WTC11 (cell line): ENCODE measurements around the gene MAP4.

Source experiments
- AR ChIP-seq: fragments of 250-450 bp; sonication (Bioruptor Pico); IDR thresholded peaks from 2 replicates; pipeline ENCODE4 v1.9.0; 2021; ENCODE audit warnings: mild to moderate bottlenecking
- ATF1 ChIP-seq: sonication (generic); formaldehyde crosslinking; IDR thresholded peaks from 2 replicates; pipeline ENCODE4 v1.8.1; 2023; ENCODE audit warnings: mild to moderate bottlenecking, moderate library complexity, missing genetic modification reagents
- ESRRA ChIP-seq: sonication (generic); formaldehyde crosslinking; IDR thresholded peaks from 2 replicates; pipeline ENCODE4 v1.8.1; 2022; ENCODE audit warnings: mild to moderate bottlenecking, missing genetic modification reagents, borderline replicate concordance
- FOXP1 ChIP-seq: sonication (generic); formaldehyde crosslinking; IDR thresholded peaks from 2 replicates; pipeline ENCODE4 v1.8.0; 2022; ENCODE audit warnings: missing genetic modification reagents, mild to moderate bottlenecking, moderate library complexity, borderline replicate concordance
- SP1 ChIP-seq: sonication (generic); formaldehyde crosslinking; conservative IDR thresholded peaks from 2 replicates; pipeline ENCODE4 v1.8.1; 2022; ENCODE audit warnings: missing genetic modification reagents
- ZNF232 ChIP-seq: sonication (generic); formaldehyde crosslinking; IDR thresholded peaks from 2 replicates; pipeline ENCODE4 v1.8.0; 2022; ENCODE audit warnings: mild to moderate bottlenecking, missing genetic modification reagents
- TF ChIP-seq, protein P1 (sequence below): fragments of 200-600 bp; IDR thresholded peaks from 2 replicates; pipeline ENCODE4 v1.8.0; 2022; ENCODE audit warnings: antibody characterized with exemption
- TF ChIP-seq, protein P2 (sequence below): sonication (generic); formaldehyde crosslinking; IDR thresholded peaks from 2 replicates; pipeline ENCODE4 v1.8.0; 2022; ENCODE audit warnings: mild to moderate bottlenecking, missing genetic modification reagents

GRCh38 chr3:47961036-47961435, 55.2 kb downstream of the MAP4 start:
- no peak for TF ChIP-seq AR (CRISPR knock-in tag)
- TF ChIP-seq, protein P1, sequence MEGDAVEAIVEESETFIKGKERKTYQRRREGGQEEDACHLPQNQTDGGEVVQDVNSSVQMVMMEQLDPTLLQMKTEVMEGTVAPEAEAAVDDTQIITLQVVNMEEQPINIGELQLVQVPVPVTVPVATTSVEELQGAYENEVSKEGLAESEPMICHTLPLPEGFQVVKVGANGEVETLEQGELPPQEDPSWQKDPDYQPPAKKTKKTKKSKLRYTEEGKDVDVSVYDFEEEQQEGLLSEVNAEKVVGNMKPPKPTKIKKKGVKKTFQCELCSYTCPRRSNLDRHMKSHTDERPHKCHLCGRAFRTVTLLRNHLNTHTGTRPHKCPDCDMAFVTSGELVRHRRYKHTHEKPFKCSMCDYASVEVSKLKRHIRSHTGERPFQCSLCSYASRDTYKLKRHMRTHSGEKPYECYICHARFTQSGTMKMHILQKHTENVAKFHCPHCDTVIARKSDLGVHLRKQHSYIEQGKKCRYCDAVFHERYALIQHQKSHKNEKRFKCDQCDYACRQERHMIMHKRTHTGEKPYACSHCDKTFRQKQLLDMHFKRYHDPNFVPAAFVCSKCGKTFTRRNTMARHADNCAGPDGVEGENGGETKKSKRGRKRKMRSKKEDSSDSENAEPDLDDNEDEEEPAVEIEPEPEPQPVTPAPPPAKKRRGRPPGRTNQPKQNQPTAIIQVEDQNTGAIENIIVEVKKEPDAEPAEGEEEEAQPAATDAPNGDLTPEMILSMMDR = no peak
- TF ChIP-seq ESRRA (CRISPR knock-in tag) = no peak
- TF ChIP-seq ZNF232 = no peak
- TF ChIP-seq, protein P2, sequence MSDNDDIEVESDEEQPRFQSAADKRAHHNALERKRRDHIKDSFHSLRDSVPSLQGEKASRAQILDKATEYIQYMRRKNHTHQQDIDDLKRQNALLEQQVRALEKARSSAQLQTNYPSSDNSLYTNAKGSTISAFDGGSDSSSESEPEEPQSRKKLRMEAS (CRISPR knock-in tag) = no peak
- TF ChIP-seq FOXP1 (CRISPR knock-in tag) = no peak
- no peak for TF ChIP-seq ATF1 (CRISPR knock-in tag)
- no peak for TF ChIP-seq SP1 (CRISPR knock-in tag)
